NOMO-1 treated with dmso at 0.1 percent for 144 hours (cell line): ENCODE results near the gene SULT1A1.
"Not testable (repeated sequence)": the region's sequence is repeated elsewhere in the genome, so short reads cannot be mapped to it uniquely, and the experiment has no call there.

Experiments used
- DNase-seq: peaks from one replicate; lab custom pipeline; 2025; ENCODE audit not compliant: unreplicated experiment; lab: John Stamatoyannopoulos, UW

Gene SULT1A1

DNA sequence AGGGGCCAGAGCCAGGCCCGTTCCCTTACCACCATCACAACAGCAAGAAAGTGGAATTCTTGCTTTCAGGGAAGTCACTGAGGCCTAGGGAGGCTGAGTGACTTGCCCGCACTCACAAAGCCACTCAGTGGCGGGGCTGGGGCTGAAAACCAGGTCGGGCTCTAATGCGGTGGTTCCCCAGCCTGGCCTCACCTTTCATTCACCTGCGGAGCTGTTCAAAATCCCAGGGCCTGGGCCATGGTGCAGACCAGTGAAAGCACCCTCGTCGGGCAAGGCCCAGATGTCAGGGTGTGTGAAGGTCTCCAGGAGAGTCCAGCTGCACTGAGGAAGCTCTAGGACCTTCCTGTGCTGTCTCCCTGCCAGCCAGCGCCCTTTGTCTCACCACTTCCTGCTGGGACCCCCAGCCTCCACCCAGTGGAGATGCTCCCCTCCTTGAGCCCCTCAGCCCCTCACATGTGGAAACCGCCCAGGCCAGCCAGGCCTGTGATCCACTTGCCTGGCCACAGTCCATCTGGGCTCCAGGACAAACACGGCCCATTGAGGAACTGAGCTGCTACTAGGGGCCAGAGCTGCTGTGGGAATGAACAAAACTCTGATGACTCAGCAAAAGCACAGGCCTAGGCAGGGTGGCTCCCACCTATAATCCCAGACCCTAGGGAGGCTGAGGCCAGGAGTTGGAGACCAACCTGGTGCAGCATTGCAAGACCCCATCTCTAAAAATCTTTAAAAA lies 812 bp downstream of the SULT1A1 start:
- not testable (repeated sequence) for DNase-seq

DNA sequence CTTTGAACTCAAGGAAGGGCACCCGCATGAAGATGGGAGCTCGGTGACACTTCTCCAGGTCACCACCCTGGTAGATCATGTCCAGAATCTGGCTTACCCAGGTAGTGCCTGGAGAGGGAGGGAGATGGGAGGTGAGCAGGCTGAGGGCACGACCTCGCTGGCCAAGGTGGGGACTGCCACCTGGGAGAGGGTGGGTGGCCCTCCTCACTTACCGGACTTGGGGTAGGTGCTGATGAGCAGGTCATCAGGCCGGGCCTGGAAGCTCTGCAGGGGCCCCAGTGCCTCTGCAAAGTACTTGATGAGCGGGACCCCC lies 1.4 kb downstream of the SULT1A1 start:
- DNase-seq, result not testable (repeated sequence)

DNA sequence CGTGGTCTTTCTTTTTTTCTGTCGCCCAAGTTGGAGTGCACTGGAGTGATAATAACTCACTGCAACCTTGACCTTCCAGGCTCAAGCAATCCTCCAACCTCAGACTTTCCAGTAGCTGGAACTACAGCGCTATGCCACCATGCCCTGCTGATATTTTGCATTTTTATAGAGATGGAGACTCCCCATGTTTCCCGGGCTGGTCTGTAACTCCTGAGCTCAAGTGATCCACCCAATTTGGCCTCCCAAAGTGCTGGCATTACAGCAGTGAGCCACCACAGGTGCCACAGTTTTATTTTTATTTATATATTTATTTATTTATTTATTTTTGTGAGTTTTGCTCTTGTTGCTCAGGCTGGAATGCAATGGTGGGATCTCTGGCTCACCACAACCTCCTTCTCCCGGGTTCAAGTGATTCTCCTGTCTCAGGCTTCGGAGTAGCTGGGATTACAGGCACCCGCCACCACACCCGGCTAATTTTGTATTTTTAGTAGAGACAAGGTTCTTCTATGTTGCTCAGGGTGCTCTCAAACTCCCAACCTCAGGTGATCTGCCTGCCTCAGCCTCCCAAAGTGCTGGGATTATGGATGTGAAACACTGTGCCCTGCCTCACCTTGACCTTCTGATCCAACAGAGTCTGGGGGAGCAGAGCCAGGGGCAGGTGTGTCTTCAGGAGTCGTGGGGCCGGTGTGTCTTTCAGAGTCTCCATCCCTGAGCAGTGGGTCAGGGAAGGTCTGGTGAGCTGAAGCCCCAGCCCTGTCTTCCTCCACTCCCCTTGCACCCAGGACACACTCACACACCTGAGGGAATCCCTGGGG lies 2.0 kb downstream of the SULT1A1 start:
- not testable (repeated sequence) for DNase-seq

DNA sequence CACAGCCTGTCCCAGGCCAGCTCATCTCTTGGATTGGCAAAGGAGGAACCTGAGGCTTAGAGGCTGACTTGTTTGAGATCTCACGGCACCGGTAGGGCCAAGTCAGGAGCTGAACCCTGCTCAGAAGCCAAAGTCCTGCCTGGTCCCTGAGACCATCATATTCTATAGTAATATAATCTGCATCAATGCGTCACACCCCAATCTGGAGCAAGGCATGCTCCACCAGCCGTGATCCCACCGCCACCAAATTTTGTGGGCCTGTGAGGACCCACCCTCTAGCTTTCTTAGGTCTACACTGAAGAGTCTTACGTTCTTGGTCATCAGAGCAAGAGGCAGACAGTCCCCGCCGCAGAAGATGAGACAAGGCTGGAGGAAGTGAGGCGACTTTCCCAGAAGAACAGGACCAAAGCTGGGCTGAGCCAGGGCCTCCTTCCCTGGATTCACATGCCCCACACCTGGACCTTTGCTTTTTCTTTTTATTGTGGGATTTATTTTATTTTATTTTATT lies 2.7 kb downstream of the SULT1A1 start:
- no peak for DNase-seq

DNA sequence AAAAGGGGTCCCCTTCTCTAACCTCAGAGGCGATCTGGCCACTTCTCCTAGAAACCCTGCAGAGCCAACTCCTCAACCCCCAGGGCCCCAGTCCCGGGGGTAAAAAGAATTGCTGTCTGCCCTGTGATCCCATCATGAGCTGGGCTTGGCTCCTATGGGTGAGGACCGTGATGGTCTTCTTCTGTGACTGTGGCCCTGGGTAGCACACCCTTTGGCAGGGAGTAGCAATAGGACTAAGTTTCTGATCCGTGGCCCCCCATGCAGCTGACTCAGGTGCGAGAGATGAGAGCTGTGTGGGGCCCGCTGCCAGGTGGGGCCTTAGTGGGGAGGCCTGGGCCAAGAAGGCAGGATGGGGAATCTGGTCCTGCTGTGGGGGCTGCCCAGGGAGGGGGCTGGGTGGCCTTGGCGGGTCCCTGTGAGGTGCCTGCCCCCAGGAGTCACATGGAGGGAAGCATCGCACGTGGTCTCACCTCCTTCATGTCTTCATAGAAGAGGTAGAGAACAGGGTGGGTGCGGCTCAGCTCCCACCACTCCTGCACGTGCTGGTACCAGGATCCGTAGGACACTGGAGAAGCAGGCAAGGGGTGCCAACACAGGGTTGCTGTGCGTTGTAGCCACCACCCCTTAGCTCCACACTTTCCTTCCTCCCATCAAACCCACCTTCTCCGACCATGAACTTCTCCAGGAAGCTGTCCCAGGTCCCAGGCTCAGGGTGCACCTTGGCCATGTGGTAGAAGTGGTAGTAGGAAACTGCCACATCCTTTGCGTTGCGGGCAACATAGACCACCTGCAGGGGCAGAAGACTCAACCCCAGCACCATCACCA lies 3.3 kb downstream of the SULT1A1 start:
- no peak for DNase-seq

DNA sequence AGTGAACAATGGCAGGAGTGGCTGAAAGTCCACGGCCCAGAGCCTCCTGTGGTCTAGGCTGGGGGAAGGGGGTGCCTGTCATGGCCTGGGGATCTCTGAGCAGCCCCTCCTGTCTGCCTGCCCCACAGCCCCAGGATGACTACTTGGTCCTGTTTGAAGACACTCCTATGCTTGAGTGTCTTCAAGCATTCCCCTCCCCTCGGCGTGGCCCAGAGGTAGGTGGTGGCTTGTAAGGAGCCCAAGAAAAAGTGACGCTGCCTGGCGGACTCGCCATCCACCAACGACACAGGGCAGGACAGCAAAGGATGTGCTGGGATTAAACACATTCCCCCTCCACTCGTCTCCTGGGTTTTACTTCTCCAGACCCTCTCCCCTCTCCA lies 5.7 kb downstream of the SULT1A1 start:
- no peak for DNase-seq

DNA sequence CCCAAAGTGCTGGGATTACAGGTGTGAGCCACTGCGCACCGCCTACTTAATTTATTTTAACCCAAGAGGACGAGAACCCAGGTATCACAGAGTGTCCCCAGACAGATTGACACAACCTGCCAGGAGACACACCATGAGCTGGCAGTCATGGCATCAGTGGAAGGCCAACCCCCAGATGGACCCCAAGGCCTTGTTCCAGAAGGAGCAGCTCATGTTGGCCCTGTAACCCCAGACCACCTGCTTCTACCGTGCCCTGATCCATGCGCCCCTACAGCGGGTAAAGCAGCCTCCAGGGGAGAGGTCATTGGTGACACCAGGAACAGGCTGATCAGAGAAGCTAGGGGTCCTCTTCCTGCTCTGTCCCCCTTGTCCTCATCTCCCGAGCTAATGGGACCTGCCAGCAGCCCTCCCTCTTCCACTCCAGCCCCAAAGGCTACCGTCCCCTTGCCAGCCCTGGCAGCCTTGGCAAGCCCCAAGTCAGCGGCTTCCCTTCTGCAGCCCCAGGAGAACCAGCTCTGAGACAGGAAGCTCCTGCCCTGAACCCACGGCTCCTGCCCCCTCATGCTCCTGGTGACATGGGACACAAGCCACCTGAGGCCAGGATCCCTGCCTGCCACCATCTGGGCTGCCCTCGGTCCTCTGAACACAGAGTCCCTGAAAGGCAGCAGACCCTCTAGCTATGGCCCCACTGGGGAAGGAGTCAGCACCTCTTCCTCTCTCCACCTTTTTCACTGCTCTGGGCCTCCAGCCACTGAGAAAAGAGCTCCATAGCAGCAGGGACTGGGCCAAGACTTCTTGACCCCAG lies 6.3 kb downstream of the SULT1A1 start:
- no peak for DNase-seq

DNA sequence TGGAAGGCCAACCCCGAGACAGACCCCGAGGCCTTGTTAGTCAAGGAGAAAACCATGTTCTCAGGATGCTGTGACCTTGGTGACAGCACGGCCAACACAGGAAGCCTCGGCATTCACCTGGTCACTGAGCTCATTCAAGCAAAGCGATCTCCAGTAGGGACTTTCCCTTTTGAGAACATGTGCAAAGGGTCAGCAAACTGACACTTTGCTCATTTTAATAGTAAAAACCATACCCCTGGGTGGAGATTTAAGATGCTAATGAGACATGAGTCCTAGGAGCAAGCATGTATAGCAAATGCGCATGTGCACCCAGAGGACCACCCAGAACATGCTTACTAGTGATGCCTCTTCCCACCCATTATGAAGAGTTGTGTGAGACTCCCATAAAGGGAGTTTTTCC lies 7.3 kb downstream of the SULT1A1 start:
- DNase-seq, result no peak

DNA sequence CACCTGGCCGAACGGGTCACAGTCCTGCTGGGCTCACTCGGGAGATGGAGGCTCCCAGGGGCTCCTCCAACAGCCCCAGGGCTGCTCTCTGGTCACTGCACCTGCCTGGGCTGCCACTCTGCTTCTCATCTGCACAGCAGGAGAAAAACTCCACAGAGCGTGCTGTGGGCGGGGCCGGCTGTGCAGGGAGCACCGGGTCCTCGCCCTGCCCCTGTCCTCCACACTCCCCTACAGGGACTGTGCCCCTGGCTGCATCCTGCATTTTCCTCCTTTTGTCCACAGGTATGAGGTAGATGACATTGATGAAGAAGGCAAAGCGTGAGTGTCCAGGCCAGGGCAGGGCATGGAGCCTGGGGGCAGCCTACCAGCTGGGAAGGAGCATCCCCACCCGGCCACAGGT lies 7.8 kb downstream of the SULT1A1 start:
- DNase-seq, result not testable (repeated sequence)

DNA sequence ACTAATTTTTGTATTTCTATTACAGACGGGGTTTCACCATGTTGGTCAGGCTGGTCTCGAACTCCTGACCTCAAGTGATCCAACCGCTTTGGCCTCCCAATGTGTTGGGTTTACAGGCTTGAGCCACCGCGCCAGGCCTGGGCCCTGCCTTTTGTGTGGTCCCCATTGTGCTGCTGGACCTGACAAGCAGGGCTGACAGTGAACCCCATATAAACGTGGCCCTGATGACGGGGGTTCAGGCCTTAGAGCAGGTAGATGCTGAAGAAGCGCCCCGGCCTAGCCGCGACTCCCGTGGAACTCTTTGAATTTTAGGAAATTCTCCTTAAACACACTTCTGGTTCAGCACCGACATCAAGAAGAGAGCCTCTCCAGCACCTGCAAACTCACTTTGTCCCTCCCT lies 8.3 kb downstream of the SULT1A1 start:
- not testable (repeated sequence) for DNase-seq

DNA sequence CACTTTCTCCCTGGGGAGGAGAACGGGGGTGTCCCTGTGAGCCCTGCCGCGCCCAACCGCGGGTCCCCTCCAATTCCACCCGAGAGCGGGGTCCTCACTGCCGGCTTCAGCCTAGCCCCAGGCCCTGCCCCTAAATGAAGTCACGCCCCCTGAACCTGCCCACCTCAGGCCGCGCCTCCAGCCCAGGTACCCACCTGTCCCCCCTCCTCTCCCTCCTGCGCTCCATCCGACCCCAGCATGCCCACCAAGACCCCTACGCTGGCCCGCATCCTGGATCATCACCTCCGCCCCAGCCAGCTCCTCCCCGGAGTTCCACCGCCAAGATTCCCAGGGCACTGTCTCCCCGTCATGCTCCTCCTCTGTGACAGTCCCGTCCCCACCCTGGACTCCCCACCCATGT lies 8.9 kb downstream of the SULT1A1 start:
- DNase-seq, result not testable (repeated sequence)

DNA sequence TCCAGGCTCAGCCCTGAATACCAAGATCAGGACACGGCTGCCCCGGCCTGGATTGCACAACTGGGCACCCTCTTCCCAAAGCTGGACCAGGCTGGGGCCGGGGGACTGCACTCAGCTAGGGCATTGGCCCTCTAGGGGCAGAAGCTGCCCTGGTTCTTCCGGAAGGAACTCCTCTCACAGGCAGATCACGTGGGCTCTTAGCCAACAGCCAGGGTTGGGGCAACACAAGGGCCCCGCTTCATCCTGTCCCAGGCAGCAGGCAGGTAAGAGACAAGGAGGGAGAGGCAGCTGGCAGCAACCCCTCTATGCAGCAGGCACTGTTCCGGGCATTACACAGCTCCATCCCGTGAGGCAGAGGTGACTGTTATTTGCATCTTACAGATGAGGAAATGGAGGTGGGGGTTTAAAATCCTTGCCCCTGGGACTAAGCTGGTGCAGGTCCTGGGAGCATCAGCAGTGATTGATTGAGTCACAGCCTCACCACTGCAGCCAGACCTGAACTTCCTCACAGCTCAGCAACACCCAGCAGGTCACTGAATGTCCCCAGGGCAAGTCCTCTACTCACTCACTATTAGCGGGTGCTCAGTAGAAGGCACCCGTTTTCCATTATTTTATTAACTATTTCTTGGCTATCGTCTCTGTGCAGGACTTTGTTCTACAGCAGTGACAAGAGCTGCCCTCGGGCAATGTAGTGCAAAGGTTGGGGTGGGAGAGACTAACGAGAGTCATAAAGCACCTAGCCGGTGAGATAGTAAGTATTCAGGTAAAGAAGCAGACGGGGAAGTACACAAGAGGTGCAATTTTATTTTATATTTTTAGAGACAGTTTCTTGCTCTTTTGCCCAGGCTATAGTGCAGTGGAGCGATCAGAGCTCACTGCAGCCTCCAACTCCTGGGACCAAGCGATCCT lies 10.2 kb downstream of the SULT1A1 start:
- not testable (repeated sequence) for DNase-seq

DNA sequence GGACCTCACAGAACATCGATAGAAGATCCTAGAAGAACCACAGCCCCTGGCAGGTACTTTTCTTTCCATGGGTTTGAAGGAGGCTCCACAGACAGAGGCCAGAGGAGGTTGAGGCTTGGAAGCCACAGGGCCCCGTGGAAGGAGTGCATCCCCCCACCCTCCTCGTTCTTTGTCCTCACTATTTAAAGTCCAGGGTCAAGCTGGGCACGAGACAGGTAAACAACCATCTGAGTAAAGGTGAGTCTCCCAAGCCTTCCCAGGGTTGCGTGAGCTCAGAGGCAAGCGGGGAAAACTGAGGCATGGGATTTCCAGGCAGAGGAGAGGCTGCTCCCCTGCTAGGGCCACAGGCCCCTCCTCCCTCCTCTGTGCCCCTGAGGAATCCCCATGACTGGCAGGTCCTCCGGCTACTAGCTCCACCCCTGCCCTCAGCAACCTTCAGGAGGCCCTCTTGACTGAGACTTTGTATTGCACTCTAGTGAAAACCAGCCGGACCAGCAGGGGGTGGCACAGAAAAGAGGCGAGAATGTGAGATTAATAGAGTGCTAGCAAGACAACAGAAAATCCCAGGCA lies 12.1 kb downstream of the SULT1A1 start:
- peak; percentile 33 for DNase-seq

DNA sequence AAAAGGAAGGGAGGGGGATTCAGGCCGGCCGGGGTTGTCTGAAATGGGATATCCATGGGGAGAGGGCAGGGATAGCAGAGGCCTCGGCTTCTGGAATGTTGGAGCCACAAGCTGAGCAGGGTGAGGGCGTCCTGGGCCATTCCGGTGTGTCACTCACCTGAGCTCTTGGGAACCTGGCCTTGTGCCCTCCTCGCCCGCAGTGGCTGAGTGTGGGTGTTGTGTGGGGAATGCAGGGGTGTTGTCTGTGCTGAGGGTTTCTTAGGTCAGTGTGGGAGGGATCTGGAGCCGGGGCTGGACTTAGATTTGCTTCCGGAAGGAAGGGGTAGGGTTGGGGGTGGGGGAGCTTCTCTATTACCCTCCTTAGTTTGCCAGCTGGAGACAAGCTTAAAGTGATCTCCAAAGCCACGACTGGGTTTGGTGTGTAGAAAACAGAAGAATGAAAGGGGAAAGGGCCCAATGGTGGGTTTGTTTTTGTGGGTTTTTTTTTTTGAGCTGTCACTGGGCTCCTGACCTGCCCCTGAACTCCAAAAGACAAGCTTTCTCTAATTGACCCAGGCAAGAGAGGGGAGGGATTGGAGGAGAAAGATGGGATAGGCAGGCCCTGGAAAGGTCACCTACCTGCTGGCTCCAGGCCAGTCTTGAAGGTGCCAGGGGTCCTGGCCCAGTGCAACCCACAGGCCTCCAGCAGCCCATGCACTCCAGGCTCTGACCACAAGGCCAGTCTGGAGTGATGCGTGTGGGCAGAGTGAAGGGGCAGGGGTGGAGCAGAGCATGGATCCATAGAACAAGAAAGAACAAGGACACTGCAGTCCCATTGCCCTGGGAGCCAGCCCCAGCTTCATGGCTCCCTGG lies 12.8 kb downstream of the SULT1A1 start, which contains the start of gene SULT1A2:
TSS of gene SULT1A2 (minus strand) at position 211 of the 852 bp plus-strand sequence. CDS start 1,120 bp downstream, outside the sequence.
- no peak for DNase-seq

DNA sequence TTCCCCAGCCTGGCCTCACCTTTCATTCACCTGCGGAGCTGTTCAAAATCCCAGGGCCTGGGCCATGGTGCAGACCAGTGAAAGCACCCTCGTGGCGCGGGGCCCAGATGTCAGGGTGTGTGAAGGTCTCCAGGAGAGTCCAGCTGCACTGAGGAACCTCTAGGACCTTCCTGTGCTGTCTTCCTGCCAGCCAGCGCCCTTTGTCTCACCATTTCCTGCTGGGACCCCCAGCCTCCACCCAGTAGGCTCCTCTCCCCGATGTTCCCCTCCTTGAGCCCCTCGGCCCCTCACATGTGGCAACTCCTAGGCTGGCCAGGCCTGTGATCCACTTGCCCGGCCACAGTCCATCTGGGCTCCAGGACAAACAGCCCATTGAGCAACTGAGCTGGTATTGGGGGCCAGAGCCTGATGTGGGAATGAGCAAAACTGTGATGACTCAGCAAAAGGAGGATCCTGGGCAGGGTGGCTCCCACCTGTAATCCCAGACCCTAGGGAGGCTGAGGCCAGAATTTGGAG lies 13.7 kb downstream of the SULT1A1 start:
- no peak for DNase-seq

DNA sequence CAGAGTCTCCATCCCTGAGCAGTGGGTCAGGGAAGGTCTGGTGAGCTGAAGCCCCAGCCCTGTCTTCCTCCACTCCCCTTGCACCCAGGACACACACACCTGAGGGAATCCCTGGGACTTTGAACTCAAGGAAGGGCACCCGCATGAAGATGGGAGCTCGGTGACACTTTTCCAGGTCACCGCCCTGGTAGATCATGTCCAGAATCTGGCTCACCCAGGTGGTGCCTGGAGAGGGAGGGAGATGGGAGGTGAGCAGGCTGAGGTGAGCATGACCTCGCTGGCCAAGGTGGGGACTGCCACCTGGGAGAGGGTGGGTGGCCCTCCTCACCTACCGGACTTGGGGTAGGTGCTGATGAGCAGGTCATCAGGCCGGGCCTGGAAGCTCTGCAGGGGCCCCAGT lies 14.4 kb downstream of the SULT1A1 start:
- DNase-seq, result not testable (repeated sequence)

DNA sequence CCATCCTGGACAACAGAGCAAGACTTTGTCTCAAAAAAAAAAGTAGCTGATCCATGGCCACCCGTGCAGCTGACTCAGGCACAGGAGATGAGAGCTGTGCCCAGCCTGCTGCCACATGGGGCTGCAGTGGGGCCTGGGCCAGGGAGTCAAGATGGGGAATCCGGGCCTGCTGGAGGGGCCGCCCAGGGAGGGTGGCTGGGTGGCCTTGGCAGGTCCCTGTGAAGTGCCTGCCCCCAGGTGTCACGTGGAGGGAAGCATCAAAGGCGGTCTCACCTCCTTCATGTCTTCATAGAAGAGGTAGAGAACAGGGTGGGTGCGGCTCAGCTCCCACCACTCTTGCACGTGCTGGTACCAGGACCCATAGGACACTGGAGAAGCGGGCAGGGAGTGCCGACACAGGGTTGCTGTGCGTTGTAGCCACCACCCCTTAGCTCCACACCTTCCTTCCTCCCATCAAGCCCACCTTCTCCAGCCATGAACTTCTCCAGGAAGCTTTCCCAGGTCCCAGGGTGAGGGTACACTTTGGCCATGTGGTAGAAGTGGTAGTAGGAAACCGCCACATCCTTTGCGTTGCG lies 16.8 kb downstream of the SULT1A1 start:
- DNase-seq, result no peak

DNA sequence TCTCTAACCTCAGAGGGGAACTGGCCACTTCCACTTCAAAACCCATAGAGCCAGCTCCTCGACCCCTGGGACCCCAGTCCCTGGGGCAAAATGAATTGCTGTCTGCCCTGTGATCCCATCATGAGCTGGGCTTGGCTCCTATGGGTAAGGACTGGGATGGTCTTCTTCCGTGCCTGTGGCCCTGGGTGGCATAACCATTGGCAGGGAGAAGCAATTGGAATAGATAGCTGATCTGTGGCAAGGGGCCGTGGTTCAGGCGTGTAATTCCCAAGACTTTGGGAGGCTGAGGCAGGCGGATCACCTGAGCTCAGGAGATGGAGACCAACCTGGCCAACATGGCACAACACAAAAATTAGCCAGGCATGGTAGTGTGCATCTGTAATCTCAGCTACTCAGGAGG lies 17.3 kb downstream of the SULT1A1 start:
- no peak for DNase-seq
